ENCODE measurements around the gene FOXN3.
A peak's percentile ranks its signal among the peaks of the same experiment; 100 is the strongest.

FOXN3 gene

GRCh38 chr14:89277203-89277602, 139.8 kb downstream of the FOXN3 start:
- DNase-seq (ENCODE audit: low read depth in 2 of 2) = no peak

GRCh38 chr14:89276424-89276975, 140.5 kb downstream of the FOXN3 start:
- peak; percentile 74 to 75 for DNase-seq (ENCODE audit: low read depth in 2 of 2)

- DNase-seq (ENCODE audit: low read depth in 2 of 2) = no peak
Measured at GRCh38 chr14:89270439-89271227, 146.4 kb downstream of the FOXN3 start.

- no peak for DNase-seq (ENCODE audit: low read depth in 2 of 2)
Measured at GRCh38 chr14:89269404-89269803, 147.6 kb downstream of the FOXN3 start.

GRCh38 chr14:89268514-89268913, 148.5 kb downstream of the FOXN3 start:
- no peak for DNase-seq (ENCODE audit: low read depth in 2 of 2)

- DNase-seq (ENCODE audit: low read depth in 2 of 2) = no peak
Measured at GRCh38 chr14:89267656-89268055, 149.4 kb downstream of the FOXN3 start.

GRCh38 chr14:89267163-89267562, 149.9 kb downstream of the FOXN3 start:
- no peak for DNase-seq (ENCODE audit: low read depth in 2 of 2)

- no peak for DNase-seq (ENCODE audit: low read depth in 2 of 2)
Measured at GRCh38 chr14:89266754-89267153, 150.3 kb downstream of the FOXN3 start.

- no peak for DNase-seq (ENCODE audit: low read depth in 2 of 2)
Measured at GRCh38 chr14:89265234-89265633, 151.8 kb downstream of the FOXN3 start.

- no peak for DNase-seq (ENCODE audit: low read depth in 2 of 2)
Measured at GRCh38 chr14:89264196-89264800, 152.7 kb downstream of the FOXN3 start.

GRCh38 chr14:89262041-89262440, 155.0 kb downstream of the FOXN3 start:
- DNase-seq (ENCODE audit: low read depth in 2 of 2) = no peak

GRCh38 chr14:89260898-89261297, 156.1 kb downstream of the FOXN3 start:
- no peak for DNase-seq (ENCODE audit: low read depth in 2 of 2)

GRCh38 chr14:89259951-89260609, 157.0 kb downstream of the FOXN3 start:
- no peak for DNase-seq (ENCODE audit: low read depth in 2 of 2)

GRCh38 chr14:89258728-89259273, 158.2 kb downstream of the FOXN3 start:
- no peak for DNase-seq (ENCODE audit: low read depth in 2 of 2)

GRCh38 chr14:89256951-89257350, 160.1 kb downstream of the FOXN3 start:
- DNase-seq (ENCODE audit: low read depth in 2 of 2) = no peak

- no peak for DNase-seq (ENCODE audit: low read depth in 2 of 2)
Measured at GRCh38 chr14:89256283-89256682, 160.8 kb downstream of the FOXN3 start.

GRCh38 chr14:89255852-89256251, 161.2 kb downstream of the FOXN3 start:
- no peak for DNase-seq (ENCODE audit: low read depth in 2 of 2)

- no peak for DNase-seq (ENCODE audit: low read depth in 2 of 2)
Measured at GRCh38 chr14:89255012-89255411, 162.0 kb downstream of the FOXN3 start.

GRCh38 chr14:89254166-89254909, 162.7 kb downstream of the FOXN3 start:
- DNase-seq (ENCODE audit: low read depth in 2 of 2) = no peak

GRCh38 chr14:89252887-89253532, 164.0 kb downstream of the FOXN3 start:
- no peak for DNase-seq (ENCODE audit: low read depth in 2 of 2)

- DNase-seq (ENCODE audit: low read depth in 2 of 2) = no peak
Measured at GRCh38 chr14:89251061-89251460, 166.0 kb downstream of the FOXN3 start.
